Fibroblast of the aortic adventitia (primary cell): Measurements from ENCODE around the gene CFL1. TPM values are rescaled to one million over a fixed set of nuclear protein-coding genes. Genes with fewer than 3 reads are reported as not detected.

Source experiments
- DNase-seq: peaks from one replicate; pipeline ENCODE4 v3.0.0-alpha.2; 2010; ENCODE audit warnings: low read depth
- H3K4me3 ChIP-seq: 2 replicates; pipeline ENCODE4 v1.5.1; 2011; ENCODE audit warnings: low read depth, mild to moderate bottlenecking, control low read depth, low read length, moderate library complexity
- total RNA-seq: library from RNA; depleted of rRNA; stranded (reverse); fragments of >200 nt; gene quantifications from 2 replicates; pipeline ENCODE4 v1.2.3, GENCODE V29; 2012; ENCODE audit warnings: low replicate concordance
- TF ChIP-seq, protein P1 (sequence below): IDR thresholded peaks from 2 replicates; pipeline ENCODE4 v1.5.1; 2011; ENCODE audit warnings: mild to moderate bottlenecking, low read length, control low read depth, inconsistent platforms; ENCODE audit not compliant: insufficient read depth

The CFL1 gene
- total RNA-seq, 1 donor: 713 TPM

DNA sequence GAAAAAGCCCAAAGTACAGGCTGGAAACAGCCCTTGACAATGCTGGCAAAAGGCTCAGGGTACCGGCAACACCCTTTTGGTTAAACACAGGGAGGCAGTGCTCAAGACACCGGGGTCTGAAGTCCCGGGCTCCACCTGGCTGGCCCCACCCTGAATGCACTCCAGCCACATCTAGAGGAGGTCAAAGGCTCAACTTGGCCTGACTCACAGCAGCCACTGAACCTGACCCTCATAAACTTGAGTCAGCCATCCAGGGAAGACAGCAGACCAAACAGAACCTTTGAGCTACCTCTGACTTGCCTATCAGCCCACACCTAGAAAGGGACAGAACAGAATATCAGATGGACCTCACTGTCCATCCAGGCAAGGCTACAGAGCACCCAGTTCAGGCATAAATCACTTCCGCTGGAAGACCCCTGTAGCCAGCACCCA, 3.8 kb downstream of the CFL1 start:
- TF ChIP-seq, protein P1, sequence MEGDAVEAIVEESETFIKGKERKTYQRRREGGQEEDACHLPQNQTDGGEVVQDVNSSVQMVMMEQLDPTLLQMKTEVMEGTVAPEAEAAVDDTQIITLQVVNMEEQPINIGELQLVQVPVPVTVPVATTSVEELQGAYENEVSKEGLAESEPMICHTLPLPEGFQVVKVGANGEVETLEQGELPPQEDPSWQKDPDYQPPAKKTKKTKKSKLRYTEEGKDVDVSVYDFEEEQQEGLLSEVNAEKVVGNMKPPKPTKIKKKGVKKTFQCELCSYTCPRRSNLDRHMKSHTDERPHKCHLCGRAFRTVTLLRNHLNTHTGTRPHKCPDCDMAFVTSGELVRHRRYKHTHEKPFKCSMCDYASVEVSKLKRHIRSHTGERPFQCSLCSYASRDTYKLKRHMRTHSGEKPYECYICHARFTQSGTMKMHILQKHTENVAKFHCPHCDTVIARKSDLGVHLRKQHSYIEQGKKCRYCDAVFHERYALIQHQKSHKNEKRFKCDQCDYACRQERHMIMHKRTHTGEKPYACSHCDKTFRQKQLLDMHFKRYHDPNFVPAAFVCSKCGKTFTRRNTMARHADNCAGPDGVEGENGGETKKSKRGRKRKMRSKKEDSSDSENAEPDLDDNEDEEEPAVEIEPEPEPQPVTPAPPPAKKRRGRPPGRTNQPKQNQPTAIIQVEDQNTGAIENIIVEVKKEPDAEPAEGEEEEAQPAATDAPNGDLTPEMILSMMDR: no peak
- no peak overlapping the region for H3K4me3 ChIP-seq
- no peak for DNase-seq

DNA sequence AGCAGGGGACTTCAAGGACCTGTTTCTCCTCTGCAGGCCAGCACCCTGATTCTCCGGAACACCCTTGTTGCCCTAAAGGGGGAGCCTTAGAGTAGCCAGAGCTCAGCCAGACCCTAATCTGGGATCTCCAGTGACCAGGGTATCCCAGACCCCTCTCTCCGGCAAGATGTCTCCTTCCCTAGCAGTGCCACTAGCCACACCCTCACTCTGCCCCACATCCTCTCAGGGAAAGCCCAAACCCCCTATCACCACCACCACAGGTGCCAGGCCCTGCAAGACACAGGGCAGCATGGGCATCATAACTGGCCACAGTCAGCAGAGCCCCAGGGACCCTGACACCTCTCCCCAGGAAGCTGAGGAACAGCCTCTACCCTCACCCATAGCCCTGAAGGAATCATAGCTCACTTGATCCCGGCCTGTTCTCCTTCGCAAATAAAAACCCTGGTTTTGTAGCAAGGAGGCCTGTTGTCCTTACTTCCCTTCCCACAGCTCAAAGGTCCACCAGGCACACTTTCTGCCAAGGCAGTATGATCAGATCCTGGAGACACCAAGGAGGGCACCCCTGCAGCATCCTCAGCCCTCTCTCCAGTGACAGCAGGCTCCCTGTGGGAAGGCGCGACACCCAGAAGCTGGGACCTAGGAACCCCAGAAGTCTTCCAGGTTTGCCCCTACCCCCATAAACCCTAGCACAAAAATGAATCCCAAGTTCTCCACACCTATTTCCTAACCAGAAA, 4.6 kb downstream of the CFL1 start:
- TF ChIP-seq, protein P1: no peak
- no peak for DNase-seq
- H3K4me3 ChIP-seq: no peak overlapping the region

DNA sequence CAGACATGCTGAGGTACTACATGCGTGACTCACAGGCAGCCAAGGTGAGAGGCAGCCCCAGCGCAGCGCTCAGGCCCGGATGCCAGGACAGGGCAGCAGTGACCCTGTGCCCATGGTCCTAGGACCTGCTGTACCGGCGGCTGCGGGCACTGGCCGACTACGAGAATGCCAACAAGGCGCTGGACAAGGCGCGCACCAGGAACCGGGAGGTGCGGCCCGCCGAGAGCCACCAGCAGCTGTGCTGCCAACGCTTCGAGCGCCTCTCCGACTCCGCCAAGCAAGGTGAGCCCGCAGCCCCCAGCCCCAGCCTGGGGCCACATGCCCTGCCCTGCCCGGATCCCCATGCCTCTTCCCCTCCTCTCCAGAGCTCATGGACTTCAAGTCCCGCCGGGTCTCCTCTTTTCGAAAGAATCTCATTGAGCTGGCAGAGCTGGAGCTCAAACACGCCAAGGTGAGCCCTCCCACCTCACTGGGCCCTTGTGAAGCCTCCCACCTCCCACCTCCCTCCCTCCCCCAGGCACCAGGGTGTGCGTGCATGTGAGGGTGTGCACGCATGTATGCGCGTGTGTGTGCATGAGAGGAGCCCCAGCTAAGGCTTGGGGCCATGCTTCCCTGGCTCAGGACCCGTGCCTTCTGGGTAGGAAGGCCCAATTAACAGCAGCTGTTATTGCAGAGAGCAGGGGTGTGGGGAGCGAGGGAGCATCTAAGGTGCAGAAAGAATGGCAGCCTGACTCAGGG, 5.3 kb downstream of the CFL1 start:
- H3K4me3 ChIP-seq: no peak overlapping the region
- TF ChIP-seq, protein P1: no peak
- no peak for DNase-seq

DNA sequence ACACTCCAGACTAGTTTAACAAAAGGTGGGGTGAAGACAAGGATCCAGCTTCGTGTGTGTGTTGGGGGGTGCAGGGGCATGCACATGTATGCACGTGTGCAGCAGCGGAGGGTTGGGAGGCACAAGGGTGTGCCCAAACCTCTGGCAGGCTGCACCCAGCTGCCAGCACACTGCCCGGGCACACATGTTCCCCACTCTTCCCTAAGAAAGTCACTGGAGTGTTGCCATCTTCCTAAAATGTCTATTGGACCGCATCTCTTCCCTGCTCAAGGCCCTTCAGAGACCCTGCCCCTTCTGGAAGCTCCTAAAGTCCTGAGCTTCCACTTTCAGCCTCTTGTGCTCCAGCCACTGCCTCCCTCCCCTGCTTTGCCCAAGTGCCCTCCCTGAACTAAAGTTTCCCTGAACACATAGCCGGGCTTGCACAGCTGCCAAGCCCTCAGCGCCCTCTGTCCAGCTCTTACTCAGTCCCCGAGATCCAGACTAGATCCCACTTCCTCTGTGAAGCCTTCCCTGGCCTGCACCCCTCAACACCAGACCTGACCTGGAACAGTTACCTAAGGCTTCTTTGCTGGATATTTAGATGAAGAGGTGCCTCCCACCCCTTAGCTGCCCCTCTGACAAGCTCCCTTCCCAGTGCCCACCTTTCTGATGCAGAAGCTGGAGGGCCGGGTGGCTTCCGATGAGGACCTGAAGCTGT, 6.0 kb downstream of the CFL1 start:
- TF ChIP-seq, protein P1: no peak
- DNase-seq: no peak
- H3K4me3 ChIP-seq: no peak overlapping the region

DNA sequence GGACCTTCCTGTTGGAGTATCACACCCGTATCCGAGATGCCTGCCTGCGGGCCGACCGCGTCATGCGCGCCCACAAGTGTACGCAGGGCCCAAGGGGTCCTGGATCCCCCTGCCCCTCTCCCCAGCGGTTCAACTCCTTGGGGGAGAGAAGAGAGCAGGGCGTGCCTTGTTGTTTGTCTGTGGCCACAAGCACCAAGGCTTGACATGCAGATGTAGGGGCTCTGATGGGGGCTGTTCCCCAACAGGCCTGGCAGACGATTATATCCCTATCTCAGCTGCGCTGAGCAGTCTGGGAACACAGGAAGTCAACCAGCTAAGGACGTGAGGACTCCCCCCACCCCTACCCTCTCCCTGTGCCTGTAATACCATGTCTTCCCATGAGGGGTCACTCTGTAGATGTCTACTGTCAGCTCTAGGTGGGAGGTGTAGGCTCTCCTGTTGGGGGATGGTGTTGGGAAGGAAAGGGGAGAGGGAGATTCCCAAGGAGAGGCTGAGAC, 6.8 kb downstream of the CFL1 start:
- no peak overlapping the region for H3K4me3 ChIP-seq
- TF ChIP-seq, protein P1: peak; percentile 50
- no peak for DNase-seq

DNA sequence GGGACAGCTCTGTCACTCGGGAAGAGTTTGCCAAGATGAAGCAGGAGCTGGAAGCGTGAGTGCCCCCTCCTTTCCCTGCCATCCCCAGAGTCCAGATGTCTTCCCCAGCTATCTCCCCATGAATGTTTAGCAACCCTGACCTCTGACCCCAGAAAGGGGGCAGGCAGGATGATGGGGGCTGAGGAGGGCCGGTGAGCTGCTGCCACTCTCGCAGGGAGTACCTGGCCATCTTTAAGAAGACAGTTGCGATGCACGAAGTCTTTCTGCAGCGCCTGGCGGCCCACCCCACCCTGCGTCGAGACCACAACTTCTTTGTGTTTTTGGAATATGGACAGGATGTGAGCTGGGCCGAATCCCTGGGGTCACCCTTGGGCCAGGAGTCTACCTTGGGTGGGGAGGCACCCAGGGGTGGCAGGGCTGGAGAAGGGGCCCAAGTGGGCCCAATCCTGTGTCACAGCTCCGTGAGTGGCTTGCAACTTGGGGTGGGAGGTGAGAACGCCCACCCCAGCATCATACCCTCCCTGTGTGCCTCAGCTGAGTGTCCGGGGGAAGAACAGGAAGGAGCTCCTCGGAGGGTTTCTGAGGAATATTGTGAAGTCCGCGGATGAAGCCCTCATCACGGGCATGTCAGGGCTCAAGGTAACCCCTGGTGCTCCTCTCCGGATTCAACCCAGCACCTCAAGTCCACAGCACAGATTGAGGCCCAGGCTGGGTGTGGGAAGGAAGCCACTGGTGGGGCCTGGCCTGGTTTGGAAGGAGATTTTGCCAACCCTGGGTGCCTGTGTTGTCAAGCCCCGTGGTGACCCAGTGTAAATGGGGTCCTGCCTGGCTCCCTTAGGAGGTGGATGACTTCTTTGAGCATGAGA, 7.5 kb downstream of the CFL1 start:
- DNase-seq: no peak
- no peak overlapping the region for H3K4me3 ChIP-seq
- TF ChIP-seq, protein P1: no peak
